ENCODE data around the gene DCLRE1B. TPM values are rescaled to one million over a fixed set of nuclear protein-coding genes. Genes with fewer than 3 reads are reported as not detected.
A peak's percentile ranks its signal among the peaks of the same experiment; 100 is the strongest.

The DCLRE1B gene
- total RNA-seq, 4 donors from 2014 or later: 0.53 to 5.8 (median 3.2) TPM

- H3K27ac ChIP-seq: peak overlapping the region; percentile 85 to 99 (median 90)
- peak in 1 of 3 donors; percentile 27 for DNase-seq
- no peaks in the 10 kb centered on the region for H3K27me3 ChIP-seq
- TF ChIP-seq CTCF (IDR thresholded peaks at IDR 0.05) (no peak), POLR2A (IDR thresholded peaks at IDR 0.05) (no peak)
- no peaks in the 10 kb centered on the region for H3K9me3 ChIP-seq
- peak overlapping the region; percentile 70 to 85 (median 76) for H3K4me3 ChIP-seq
- H3K36me3 ChIP-seq: peaks cover 0 to 9% (median 0%) of the 10 kb centered on the region in 3 donors
- H3K4me1 ChIP-seq: peaks cover 4 to 37% (median 12%) of the 10 kb centered on the region in 4 donors
Observed at GRCh38 chr1:113905435-113905861, 322 bp downstream of the DCLRE1B start.

GRCh38 chr1:113912594-113913311, 7.6 kb downstream of the DCLRE1B start:
- peak overlapping the region in 2 of 4 donors; percentile 53 to 67 for H3K27ac ChIP-seq
- no peaks in the 10 kb centered on the region for H3K9me3 ChIP-seq
- no peaks in the 10 kb centered on the region for H3K4me1 ChIP-seq
- DNase-seq: no peak
- no peaks in the 10 kb centered on the region for H3K27me3 ChIP-seq
- no peak overlapping the region for H3K4me3 ChIP-seq
- TF ChIP-seq POLR2A (IDR thresholded peaks at IDR 0.05) (no peak), CTCF (IDR thresholded peaks at IDR 0.05) (no peak)
- H3K36me3 ChIP-seq: peaks cover 0 to 22% (median 0%) of the 10 kb centered on the region in 3 donors

GRCh38 chr1:113913312-113913668, 8.2 kb downstream of the DCLRE1B start:
- H3K27me3 ChIP-seq: no peaks in the 10 kb centered on the region
- DNase-seq: no peak
- no peak overlapping the region for H3K4me3 ChIP-seq
- no peaks in the 10 kb centered on the region for H3K4me1 ChIP-seq
- TF ChIP-seq POLR2A (IDR thresholded peaks at IDR 0.05) (no peak), CTCF (IDR thresholded peaks at IDR 0.05) (no peak)
- peak overlapping the region in 2 of 4 donors; percentile 53 to 67 for H3K27ac ChIP-seq
- H3K36me3 ChIP-seq: peaks cover 0 to 22% (median 0%) of the 10 kb centered on the region in 3 donors
- H3K9me3 ChIP-seq: no peaks in the 10 kb centered on the region

GRCh38 chr1:113913887-113914664, 8.9 kb downstream of the DCLRE1B start:
- Histone ChIP-seq H3K4me1 (no peaks in the 10 kb centered on the region), H3K27me3 (no peaks in the 10 kb centered on the region), H3K9me3 (no peaks in the 10 kb centered on the region), H3K4me3 (no peak overlapping the region), H3K27ac (no peak overlapping the region), H3K36me3 (peaks cover 0 to 22% (median 0%) of the 10 kb centered on the region in 3 donors)
- DNase-seq: no peak
- TF ChIP-seq CTCF (IDR thresholded peaks at IDR 0.05): no peak
- TF ChIP-seq POLR2A (IDR thresholded peaks at IDR 0.05): no peak

GRCh38 chr1:113916974-113917373, 11.8 kb downstream of the DCLRE1B start:
- peaks cover 0 to 2% (median 0%) of the 10 kb centered on the region in 3 donors for H3K36me3 ChIP-seq
- no peak overlapping the region for H3K27ac ChIP-seq
- H3K27me3 ChIP-seq: no peaks in the 10 kb centered on the region
- TF ChIP-seq POLR2A (IDR thresholded peaks at IDR 0.05) (no peak), CTCF (IDR thresholded peaks at IDR 0.05) (no peak)
- H3K9me3 ChIP-seq: no peaks in the 10 kb centered on the region
- DNase-seq: no peak
- H3K4me1 ChIP-seq: no peaks in the 10 kb centered on the region
- H3K4me3 ChIP-seq: no peak overlapping the region

All from Peyer's patch (tissue), 4 donors.